Glutamatergic neuron (in vitro differentiated cells): ENCODE data around the gene TAPBP. TPM values are rescaled to one million over a fixed set of nuclear protein-coding genes. Genes with fewer than 3 reads are reported as not detected.
"Not testable (repeated sequence)": the region's sequence is repeated elsewhere in the genome, so short reads cannot be mapped to it uniquely, and the experiment has no call there.

Source experiments
- DNase-seq: peaks from one replicate; pipeline ENCODE4 v3.0.0; 2022
- H3K27ac Mint-ChIP-seq: one replicate; pipeline ENCODE4 v1.8.0; 2020; ENCODE audit warnings: mild to moderate bottlenecking, mixed read lengths, inconsistent platforms; ENCODE audit not compliant: unreplicated experiment
- H3K27me3 Mint-ChIP-seq: one replicate; pipeline ENCODE4 v1.8.0; 2020; ENCODE audit warnings: mild to moderate bottlenecking, moderate library complexity, mixed read lengths, inconsistent platforms; ENCODE audit not compliant: unreplicated experiment
- H3K36me3 Mint-ChIP-seq: one replicate; pipeline ENCODE4 v1.8.0; 2020; ENCODE audit warnings: mild to moderate bottlenecking, mixed read lengths, inconsistent platforms; ENCODE audit not compliant: unreplicated experiment
- H3K4me1 Mint-ChIP-seq: one replicate; pipeline ENCODE4 v1.8.0; 2020; ENCODE audit warnings: mild to moderate bottlenecking, low read depth, mixed read lengths, inconsistent platforms; ENCODE audit not compliant: unreplicated experiment
- H3K4me3 Mint-ChIP-seq: one replicate; pipeline ENCODE4 v1.8.0; 2020; ENCODE audit warnings: mild to moderate bottlenecking, mixed read lengths, inconsistent platforms; ENCODE audit not compliant: unreplicated experiment
- H3K9me3 Mint-ChIP-seq: one replicate; pipeline ENCODE4 v1.8.0; 2020; ENCODE audit warnings: mild to moderate bottlenecking, moderate library complexity, mixed read lengths, inconsistent platforms; ENCODE audit not compliant: unreplicated experiment
- CTCF ChIP-seq: fragments of 200-600 bp; sonication (generic); IDR thresholded peaks from one replicate; pipeline ENCODE4 v1.5.0; 2021; ENCODE audit not compliant: partially characterized antibody, unreplicated experiment
- total RNA-seq: library from RNA; stranded (reverse); fragmentation: NEBNext Ultra II Directional; extraction: Animal tissue kit (Norgen Biotek cat#: 25700); gene quantifications from one replicate; pipeline ENCODE4 v1.2.1, GENCODE V29; 2021; ENCODE audit not compliant: unreplicated experiment

Gene TAPBP
- total RNA-seq, 1 donor from 2014 or later: 4.7 TPM

- Mint-ChIP-seq H3K27ac (no peak overlapping the region), H3K4me3 (peak overlapping the region; percentile 91), H3K9me3 (no peaks in the 10 kb centered on the region), H3K36me3 (no peaks in the 10 kb centered on the region), H3K4me1 (peaks cover 15% of the 10 kb centered on the region), H3K27me3 (peaks cover 6% of the 10 kb centered on the region)
- no peak for DNase-seq
- TF ChIP-seq CTCF: no peak
These were observed 26.6 kb downstream of the TAPBP start for GRCh38 chr6:33286946-33287914.

GRCh38 chr6:33285214-33285613, 28.7 kb downstream of the TAPBP start:
- H3K4me1 Mint-ChIP-seq: peaks cover 13% of the 10 kb centered on the region
- not testable (repeated sequence) for H3K27me3 Mint-ChIP-seq, DNase-seq, H3K9me3 Mint-ChIP-seq, H3K4me3 Mint-ChIP-seq, H3K36me3 Mint-ChIP-seq, H3K27ac Mint-ChIP-seq

GRCh38 chr6:33280539-33280938, 33.3 kb downstream of the TAPBP start:
- Mint-ChIP-seq H3K4me3 (no peak overlapping the region), H3K9me3 (peaks cover 3% of the 10 kb centered on the region), H3K36me3 (no peaks in the 10 kb centered on the region), H3K4me1 (peaks cover 23% of the 10 kb centered on the region), H3K27ac (no peak overlapping the region), H3K27me3 (peaks cover 8% of the 10 kb centered on the region)
- TF ChIP-seq CTCF: no peak
- DNase-seq: no peak

- DNase-seq: peak; percentile 48
- H3K4me1 Mint-ChIP-seq: peaks cover 24% of the 10 kb centered on the region
- H3K9me3 Mint-ChIP-seq: peaks cover 3% of the 10 kb centered on the region
- H3K36me3 Mint-ChIP-seq: no peaks in the 10 kb centered on the region
- H3K4me3 Mint-ChIP-seq: peak overlapping the region; percentile 67
- peaks cover 9% of the 10 kb centered on the region for H3K27me3 Mint-ChIP-seq
- TF ChIP-seq CTCF: peak; percentile 48
- no peak overlapping the region for H3K27ac Mint-ChIP-seq
These were observed 33.8 kb downstream of the TAPBP start for GRCh38 chr6:33279971-33280511.

GRCh38 chr6:33279257-33279695, 34.6 kb downstream of the TAPBP start:
- H3K9me3 Mint-ChIP-seq: peaks cover 3% of the 10 kb centered on the region
- H3K4me3 Mint-ChIP-seq: peak overlapping the region; percentile 67
- H3K4me1 Mint-ChIP-seq: peaks cover 29% of the 10 kb centered on the region
- TF ChIP-seq CTCF: no peak
- H3K27ac Mint-ChIP-seq: peak overlapping the region; percentile 50
- DNase-seq: no peak
- H3K27me3 Mint-ChIP-seq: peaks cover 9% of the 10 kb centered on the region
- H3K36me3 Mint-ChIP-seq: no peaks in the 10 kb centered on the region
